Lower lobe of right lung (tissue), 2 donors: Measurements from ENCODE around the gene ERC1. TPM values are rescaled to one million over a fixed set of nuclear protein-coding genes. Genes with fewer than 3 reads are reported as not detected.

ENCODE experiments used
- ATAC-seq, 2 donors: fragments of 200-7000 bp; cut with Tn5 transposase; one replicate each; pipeline ENCODE4 v1.9.1; 2020 to 2022; ENCODE audit warnings: mild to moderate bottlenecking in 2 of 2, moderate library complexity in 2 of 2
- DNase-seq: peaks from one replicate; pipeline ENCODE4 v3.0.0-alpha.2; 2020
- H3K27ac ChIP-seq: fragments of 200-600 bp; one replicate; pipeline ENCODE4 v1.8.0; 2022
- H3K27me3 ChIP-seq: fragments of 200-600 bp; one replicate; pipeline ENCODE4 v1.8.0; 2022; ENCODE audit warnings: low read depth
- H3K36me3 ChIP-seq: fragments of 200-600 bp; one replicate; pipeline ENCODE4 v1.8.0; 2022; ENCODE audit warnings: mild to moderate bottlenecking
- H3K4me1 ChIP-seq: fragments of 200-600 bp; one replicate; pipeline ENCODE4 v1.8.0; 2022
- H3K4me3 ChIP-seq: fragments of 200-600 bp; one replicate; pipeline ENCODE4 v1.8.0; 2022; ENCODE audit warnings: mild to moderate bottlenecking
- H3K9me3 ChIP-seq: fragments of 200-600 bp; one replicate; pipeline ENCODE4 v1.8.0; 2022
- CTCF ChIP-seq: fragments of 200-600 bp; IDR thresholded peaks from one replicate; pipeline ENCODE4 v1.8.0; 2022; ENCODE audit warnings: antibody characterized with exemption, mild to moderate bottlenecking
- intact Hi-C: fragments of 100-400 bp; cut with DNase I; formaldehyde crosslinking; loops from one replicate; pipeline ENCODE4 v1.11.0; 2022
- total RNA-seq: library from RNA; stranded (reverse); fragmentation: NEBNext Ultra II Directional; extraction: Animal tissue kit (Norgen Biotek cat#: 25700); gene quantifications from one replicate; pipeline ENCODE4 v1.2.1, GENCODE V29; 2021
- donor health status: DM: no; HTN: yes; CAD: no; lungs with severe emphysema.

ERC1 gene
- total RNA-seq, 1 donor from 2014 or later: 66.3 TPM

- ATAC-seq (no peak), DNase-seq (no peak)
- H3K36me3 ChIP-seq: no peaks in the 10 kb centered on the region
- no peak for TF ChIP-seq CTCF
- H3K27ac ChIP-seq: no peak overlapping the region
- no peaks in the 10 kb centered on the region for H3K27me3 ChIP-seq
- H3K4me3 ChIP-seq: no peak overlapping the region
- peaks cover 10% of the 10 kb centered on the region for H3K9me3 ChIP-seq
- intact Hi-C loops: no loop called here
- peaks cover 5% of the 10 kb centered on the region for H3K4me1 ChIP-seq
These were observed 434.3 kb downstream of the ERC1 start for GRCh38 chr12:1425396-1425729.

GRCh38 chr12:1428671-1429070 lies 437.6 kb downstream of the ERC1 start:
- Histone ChIP-seq H3K36me3 (no peaks in the 10 kb centered on the region), H3K4me3 (no peak overlapping the region), H3K4me1 (peaks cover 5% of the 10 kb centered on the region), H3K27me3 (no peaks in the 10 kb centered on the region), H3K9me3 (no peaks in the 10 kb centered on the region), H3K27ac (no peak overlapping the region)
- DNase-seq (no peak), ATAC-seq (no peak)
- no peak for TF ChIP-seq CTCF
- intact Hi-C loops: no loop called here

- H3K4me3 ChIP-seq: no peak overlapping the region
- no peak overlapping the region for H3K27ac ChIP-seq
- DNase-seq (no peak), ATAC-seq (no peak)
- no peaks in the 10 kb centered on the region for H3K27me3 ChIP-seq
- intact Hi-C loops: no loop called here
- peaks cover 7% of the 10 kb centered on the region for H3K4me1 ChIP-seq
- no peaks in the 10 kb centered on the region for H3K36me3 ChIP-seq
- no peak for TF ChIP-seq CTCF
- H3K9me3 ChIP-seq: no peaks in the 10 kb centered on the region
These were observed 439.0 kb downstream of the ERC1 start for GRCh38 chr12:1429980-1430379.

- Histone ChIP-seq H3K4me3 (no peak overlapping the region), H3K9me3 (no peaks in the 10 kb centered on the region), H3K27ac (no peak overlapping the region), H3K4me1 (peaks cover 13% of the 10 kb centered on the region), H3K36me3 (no peaks in the 10 kb centered on the region), H3K27me3 (no peaks in the 10 kb centered on the region)
- ATAC-seq: no peak
- intact Hi-C loops: no loop called here
- no peak for TF ChIP-seq CTCF
- no peak for DNase-seq
These were observed 443.4 kb downstream of the ERC1 start for GRCh38 chr12:1434296-1434955.

- no peaks in the 10 kb centered on the region for H3K9me3 ChIP-seq
- no peak overlapping the region for H3K27ac ChIP-seq
- intact Hi-C loops: no loop called here
- no peak for TF ChIP-seq CTCF
- H3K36me3 ChIP-seq: no peaks in the 10 kb centered on the region
- DNase-seq: no peak
- H3K4me1 ChIP-seq: peaks cover 13% of the 10 kb centered on the region
- no peaks in the 10 kb centered on the region for H3K27me3 ChIP-seq
- H3K4me3 ChIP-seq: no peak overlapping the region
- ATAC-seq: no peak
These were observed 444.0 kb downstream of the ERC1 start for GRCh38 chr12:1435044-1435443.
